Retinal pigment epithelial cell (primary cell): ENCODE data around the gene NOP56.

ENCODE experiments used
- DNase-seq: peaks from one replicate; pipeline ENCODE4 v3.0.0-alpha.2; 2010; ENCODE audit warnings: low read depth
- H3K4me3 ChIP-seq: 2 replicates; pipeline ENCODE4 v1.5.1; 2011; ENCODE audit warnings: mild to moderate bottlenecking, low read length, control low read depth, moderate library complexity
- CTCF ChIP-seq: conservative IDR thresholded peaks from 2 replicates; pipeline ENCODE4 v1.5.1; 2011; ENCODE audit warnings: low read depth, low read length, control low read depth, inconsistent platforms

NOP56 gene

DNA sequence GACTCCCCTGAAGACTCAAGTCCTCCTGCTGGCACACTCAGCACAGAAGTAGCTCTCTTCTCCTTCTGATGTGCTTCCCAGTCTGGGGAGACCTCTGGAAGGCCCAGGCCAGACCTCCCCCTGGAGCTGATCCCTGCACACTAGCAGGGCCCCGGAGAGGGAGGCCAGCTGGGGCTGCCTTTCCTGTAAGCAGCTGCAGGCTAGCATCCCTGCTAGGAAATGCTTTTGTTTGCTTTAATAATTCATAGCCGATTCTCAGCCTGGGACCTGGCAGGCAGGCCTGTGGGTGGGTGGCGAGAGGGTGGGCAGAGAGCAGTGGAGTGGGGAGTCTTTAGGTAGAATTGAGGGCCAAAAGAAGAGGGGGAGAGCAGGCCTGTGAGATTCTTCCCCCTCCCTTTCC is 45.3 kb downstream of the NOP56 start:
- no peak for DNase-seq
- no peak overlapping the region for H3K4me3 ChIP-seq
- TF ChIP-seq CTCF = no peak

DNA sequence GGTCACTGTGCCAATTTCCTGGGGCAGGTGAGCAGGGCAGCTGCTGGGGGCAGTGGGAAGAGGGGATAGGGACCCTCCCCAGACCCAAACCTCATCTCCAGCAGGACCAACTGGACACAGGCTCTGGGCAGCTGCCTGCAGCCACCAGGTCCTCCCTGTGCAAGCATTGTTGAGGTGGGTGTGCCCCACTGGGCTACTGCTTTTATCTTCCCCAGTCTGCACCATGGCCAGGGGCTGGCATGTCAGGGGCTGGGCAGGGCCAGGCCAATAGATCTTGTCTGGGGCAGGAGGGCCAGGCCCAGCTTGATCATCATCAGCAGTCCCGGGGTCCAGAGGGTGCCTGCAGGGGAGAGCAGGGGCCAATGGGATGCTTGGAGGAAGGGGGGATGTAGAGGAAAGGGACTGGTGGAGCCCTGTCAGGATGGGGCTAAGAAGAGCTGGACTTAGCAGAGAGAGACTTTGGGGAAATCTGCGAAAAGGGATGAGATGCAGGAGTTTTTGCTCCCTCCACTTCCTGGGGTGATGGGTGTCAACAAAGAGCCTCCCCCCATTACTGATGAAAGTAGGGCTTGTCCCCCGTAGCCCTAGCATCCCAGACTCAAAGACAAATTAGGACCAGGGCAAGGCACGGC is 45.9 kb downstream of the NOP56 start:
- no peak for TF ChIP-seq CTCF
- no peak overlapping the region for H3K4me3 ChIP-seq
- DNase-seq = no peak

DNA sequence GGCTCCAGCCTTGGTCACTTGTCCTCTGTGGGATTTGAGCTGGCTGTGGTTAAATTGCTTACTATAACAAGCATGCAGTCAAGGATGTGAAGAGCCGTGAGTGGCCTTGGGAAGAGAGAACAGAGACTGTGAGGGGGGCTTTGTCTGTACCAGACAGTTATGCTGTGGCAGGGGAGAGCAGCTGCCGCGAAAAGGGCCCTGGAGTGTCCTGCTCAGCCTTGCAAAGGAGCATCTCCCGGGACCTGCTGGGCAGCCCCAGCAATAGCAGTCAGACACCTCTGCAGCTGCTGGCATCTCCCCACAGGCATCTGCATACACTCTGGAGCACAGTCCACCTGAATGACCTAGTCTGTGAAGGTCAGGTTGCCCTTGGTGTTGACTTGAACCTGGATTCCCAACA is 46.5 kb downstream of the NOP56 start:
- DNase-seq = no peak
- H3K4me3 ChIP-seq = no peak overlapping the region
- no peak for TF ChIP-seq CTCF

- no peak for DNase-seq
- no peak for TF ChIP-seq CTCF
- H3K4me3 ChIP-seq = no peak overlapping the region
These were observed 47.5 kb downstream of the NOP56 start for GRCh38 chr20:2699775-2700413.

DNA sequence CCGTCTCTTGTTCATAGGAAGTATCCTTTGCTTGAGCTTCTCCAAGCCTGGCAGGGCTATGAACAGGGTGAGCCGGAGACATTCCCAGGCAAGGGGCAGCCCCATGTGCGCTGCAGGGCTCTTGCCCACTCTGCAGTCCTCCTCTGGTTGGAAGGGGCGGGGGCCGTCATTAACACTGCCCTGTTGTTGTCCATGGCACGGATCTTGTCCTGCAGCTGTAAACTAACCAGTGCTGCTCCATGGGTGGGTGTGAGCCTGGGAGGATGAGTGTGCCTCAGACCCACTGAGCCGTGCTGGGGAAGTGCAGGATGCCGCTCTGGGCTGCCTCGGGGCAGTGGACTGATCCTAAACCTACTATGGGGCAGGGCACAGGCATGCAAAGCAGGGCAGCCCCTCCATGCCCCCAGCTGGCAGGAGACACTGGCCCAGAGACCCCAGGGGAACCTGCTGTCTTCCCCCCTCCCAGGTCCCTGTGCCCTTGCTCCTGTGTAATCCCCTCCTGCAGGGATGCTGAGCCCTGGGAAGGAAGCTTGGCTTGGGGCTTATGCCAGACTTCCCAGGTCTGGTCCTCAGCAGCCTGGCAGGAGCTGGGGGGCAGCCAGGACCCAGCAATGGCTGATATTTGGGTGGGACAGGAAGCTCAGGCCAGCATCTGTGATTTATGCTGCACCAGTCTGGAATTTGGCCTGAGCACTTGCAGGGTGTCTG is 48.6 kb downstream of the NOP56 start:
- no peak for TF ChIP-seq CTCF
- no peak overlapping the region for H3K4me3 ChIP-seq
- no peak for DNase-seq

GRCh38 chr20:2701671-2702081 is 49.2 kb downstream of the NOP56 start:
- DNase-seq = no peak
- no peak for TF ChIP-seq CTCF
- H3K4me3 ChIP-seq = no peak overlapping the region
